PC-9 (cell line): ENCODE measurements around the gene NKAIN2.

Experiments
- CTCF ChIP-seq: fragments of 200-600 bp; sonication (generic); conservative IDR thresholded peaks from 2 replicates; pipeline ENCODE4 v1.6.1; 2017; ENCODE audit warnings: mixed run types, antibody characterized with exemption, mild to moderate bottlenecking, moderate library complexity
- EZH2 ChIP-seq: fragments of 200-600 bp; sonication (generic); IDR thresholded peaks from 2 replicates; pipeline ENCODE4 v1.8.0; 2017; ENCODE audit warnings: antibody characterized with exemption, low read depth

- TF ChIP-seq CTCF, result no peak
- TF ChIP-seq EZH2, result no peak
Measured at GRCh38 chr6:124076336-124077048, 272.8 kb downstream of the NKAIN2 start.
